HG02973 (cell line): ENCODE results near the gene LEKR1.
"Not testable (repeated sequence)": the region's sequence is repeated elsewhere in the genome, so short reads cannot be mapped to it uniquely, and the experiment has no call there.

ENCODE experiments used
- ATAC-seq: cut with Tn5 transposase; IDR thresholded peaks from one replicate; pipeline ENCODE4 v1.9.1; 2021; ENCODE audit warnings: moderate library complexity; ENCODE audit not compliant: unreplicated experiment

The LEKR1 gene

DNA sequence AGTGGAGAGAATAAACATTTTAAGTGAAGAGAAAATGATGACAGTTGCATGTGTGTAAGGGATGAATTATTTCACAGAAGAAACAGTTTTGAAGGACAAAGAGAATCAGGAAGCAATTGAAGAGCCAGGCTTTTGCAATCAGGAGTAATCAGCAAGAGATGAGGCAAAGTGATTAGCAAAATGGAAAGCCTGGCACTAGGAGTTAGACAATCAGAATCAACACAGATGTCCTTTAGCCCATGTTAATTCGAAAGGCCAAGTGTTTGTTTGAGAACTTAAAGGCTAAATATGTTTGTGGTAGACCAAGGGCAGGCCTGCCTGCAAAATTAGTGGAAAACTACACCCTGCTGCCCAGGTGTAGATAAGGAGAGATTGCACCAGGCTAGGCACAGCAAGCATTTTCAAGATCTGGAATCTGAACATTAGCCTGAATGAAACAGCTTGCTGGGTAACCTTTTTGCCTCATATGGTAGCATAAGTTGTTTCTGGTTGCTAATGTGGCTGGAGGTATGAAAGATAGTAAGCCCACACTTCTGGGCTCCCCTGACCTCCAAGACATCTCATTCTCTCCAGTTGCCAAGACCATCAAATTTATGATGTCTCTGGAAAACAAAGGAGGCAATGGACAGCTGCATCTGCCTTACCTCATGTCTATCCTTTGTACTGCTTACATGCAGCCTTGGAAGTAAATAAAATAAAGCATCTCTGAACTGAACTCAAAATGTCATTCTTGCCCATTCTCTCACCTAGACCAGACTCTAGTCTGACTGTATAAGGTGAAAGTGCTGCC is 22.0 kb upstream of the LEKR1 start:
- ATAC-seq: no peak

DNA sequence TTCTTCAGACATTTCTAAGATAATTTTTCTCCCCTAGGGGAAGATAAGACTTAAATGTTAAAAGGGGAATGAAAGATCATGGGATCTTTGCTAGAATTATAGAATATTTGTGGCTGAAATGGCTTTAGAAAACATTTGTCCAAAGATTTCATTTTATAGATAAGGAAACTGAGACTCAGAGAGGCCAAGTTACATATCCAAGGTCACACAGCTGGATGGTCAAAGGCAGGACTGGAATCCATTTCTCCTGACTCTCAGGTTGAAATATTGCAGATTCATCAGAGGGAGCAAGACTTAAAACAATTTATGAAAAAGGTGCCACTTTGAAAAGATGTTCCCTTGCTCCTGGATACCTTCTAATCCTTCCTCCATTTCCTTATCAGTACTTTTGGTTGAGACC is 19.5 kb upstream of the LEKR1 start:
- ATAC-seq: no peak

DNA sequence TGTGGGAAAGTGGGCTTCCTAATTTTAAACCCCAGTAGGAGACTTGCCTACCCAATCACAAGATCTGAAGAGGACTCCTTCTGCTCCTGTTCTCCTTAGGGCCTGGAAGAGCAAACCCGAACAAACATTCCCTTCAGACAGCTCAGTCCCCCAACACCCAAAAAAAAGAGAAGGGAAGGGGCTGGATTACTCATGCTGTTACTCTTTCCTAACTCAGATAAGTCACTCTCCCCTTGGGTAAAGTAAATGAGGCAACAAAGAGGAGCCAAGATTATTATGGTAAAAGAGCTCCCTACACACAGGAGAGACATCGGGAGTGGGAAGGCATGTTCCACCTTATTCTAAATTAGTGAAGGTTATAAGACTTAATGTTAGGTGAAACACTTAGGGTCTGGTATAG is 18.1 kb upstream of the LEKR1 start:
- ATAC-seq: no peak

DNA sequence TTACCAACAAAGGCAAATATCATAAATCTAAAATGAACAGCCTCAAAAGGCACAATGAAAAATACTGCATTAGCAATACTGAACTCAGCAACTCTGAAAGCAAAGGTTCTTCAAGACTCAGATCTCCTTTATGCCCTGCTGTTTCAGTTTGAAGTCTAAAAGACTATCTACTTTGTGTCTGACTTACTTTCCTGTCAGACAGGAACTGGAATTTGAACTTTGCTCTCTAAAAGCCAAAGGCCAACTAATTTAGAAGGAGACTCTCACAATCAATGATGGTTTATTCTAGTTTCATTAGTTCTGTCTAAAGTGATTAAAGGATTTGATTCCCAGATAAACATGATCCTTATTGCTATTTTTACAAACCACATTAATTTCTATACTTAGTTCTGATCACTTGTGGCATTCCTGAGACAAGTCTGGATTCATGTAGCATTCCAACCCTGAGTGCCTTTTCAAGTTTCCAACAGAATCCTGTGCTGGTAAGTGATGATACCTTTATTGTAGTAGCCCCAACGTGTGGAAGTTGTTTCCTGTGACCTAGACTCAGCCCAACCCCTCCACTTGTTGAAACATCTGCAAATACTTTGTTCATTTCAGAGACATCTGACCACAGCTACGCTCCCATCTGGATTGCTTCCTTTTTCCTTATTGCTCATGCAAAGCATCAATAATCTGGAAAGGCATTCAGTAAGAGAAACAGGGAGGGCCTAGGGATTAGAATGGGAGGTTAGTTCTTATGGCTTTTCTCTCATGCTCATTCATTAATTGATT is 14.9 kb upstream of the LEKR1 start:
- no peak for ATAC-seq

DNA sequence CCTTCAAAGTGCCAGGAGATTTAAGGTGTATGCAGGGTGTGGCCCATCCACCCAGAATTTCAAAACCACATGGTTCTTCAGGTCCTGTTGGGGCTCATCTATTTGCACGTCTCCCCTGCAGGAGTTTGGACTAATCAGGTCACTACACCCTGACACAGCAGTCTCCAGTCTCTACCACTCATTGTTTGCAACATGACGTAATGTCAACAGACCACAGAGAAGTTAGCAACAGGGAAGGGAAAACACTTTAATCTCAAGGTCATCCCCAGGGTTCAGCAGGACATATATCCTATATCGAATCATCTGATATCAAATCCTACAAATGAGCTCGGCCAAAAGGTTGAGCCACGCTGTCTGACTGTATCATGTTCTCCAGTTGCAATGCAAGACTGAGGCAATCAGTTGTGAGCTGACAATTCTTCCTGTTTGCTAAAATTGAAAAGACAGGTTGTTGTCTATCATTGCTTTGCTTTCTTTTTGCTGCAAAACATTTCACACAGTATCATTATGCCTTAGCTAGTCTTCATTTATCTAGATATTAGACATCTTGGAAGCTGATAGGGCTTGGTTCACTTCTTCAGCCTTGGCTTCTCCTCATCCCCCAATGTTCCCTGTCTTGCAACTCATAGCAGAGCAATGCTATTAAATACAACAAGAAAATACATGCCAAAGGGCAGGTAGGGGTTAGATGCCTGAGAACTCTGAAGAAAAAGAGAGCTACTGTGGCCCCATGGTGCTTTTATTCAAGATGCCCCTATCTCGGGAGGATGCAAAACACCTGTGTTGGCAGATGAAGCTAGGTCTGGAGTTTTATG is 13.4 kb upstream of the LEKR1 start:
- ATAC-seq: peak; percentile 35

DNA sequence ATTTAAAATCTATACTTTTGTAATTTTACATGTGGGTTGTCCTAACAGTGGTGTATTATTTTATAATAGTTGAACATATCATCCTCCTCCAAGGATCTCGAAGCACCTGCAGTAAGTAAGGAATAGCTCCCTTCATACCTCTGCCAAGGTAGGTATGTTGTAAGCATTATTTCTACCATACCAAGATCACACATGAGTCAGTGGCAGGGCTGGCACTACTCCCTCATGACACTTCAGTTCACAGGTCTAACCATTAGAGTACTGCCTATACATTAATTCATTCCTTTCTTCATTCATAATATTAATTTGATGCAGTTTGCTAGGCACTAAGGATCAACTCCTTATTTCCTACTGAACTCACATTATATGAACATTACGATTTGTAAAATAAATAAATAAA is 11.9 kb upstream of the LEKR1 start:
- ATAC-seq: no peak

DNA sequence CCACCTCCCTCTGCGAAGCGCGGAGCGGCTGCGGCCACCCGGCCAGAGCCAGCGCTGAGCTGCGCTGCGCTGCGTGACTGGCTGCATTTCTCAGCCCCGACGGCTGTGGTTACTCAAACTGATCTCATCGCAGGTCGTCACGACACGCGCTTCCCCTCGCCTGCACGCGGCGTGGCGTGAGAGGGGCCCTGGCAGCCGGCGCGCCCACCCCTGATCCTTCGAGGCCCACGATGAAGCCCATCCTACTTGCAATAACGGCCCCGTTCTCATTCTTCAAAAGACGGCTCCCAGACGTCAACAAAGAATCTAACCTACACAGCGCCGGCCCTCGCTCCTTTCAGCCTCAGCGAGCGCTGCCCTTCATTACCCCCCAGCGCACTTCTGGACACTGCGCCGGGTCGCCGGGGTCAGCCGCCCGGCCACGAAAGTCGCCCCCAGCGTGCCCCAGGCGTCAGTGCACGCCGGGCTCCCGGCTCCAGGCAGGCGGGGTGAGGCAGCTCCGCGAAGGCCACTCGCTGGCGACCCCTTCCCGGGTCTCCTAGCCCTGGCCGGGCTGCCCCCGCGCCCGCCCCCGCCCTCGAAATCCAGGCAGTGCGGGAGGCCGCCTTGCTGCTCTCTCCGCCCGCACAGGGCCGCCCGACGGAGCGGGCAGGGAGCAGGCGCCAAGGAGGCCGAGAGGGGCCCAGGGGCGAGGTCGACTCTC is 9.9 kb upstream of the LEKR1 start:
- ATAC-seq: peak; percentile 24

DNA sequence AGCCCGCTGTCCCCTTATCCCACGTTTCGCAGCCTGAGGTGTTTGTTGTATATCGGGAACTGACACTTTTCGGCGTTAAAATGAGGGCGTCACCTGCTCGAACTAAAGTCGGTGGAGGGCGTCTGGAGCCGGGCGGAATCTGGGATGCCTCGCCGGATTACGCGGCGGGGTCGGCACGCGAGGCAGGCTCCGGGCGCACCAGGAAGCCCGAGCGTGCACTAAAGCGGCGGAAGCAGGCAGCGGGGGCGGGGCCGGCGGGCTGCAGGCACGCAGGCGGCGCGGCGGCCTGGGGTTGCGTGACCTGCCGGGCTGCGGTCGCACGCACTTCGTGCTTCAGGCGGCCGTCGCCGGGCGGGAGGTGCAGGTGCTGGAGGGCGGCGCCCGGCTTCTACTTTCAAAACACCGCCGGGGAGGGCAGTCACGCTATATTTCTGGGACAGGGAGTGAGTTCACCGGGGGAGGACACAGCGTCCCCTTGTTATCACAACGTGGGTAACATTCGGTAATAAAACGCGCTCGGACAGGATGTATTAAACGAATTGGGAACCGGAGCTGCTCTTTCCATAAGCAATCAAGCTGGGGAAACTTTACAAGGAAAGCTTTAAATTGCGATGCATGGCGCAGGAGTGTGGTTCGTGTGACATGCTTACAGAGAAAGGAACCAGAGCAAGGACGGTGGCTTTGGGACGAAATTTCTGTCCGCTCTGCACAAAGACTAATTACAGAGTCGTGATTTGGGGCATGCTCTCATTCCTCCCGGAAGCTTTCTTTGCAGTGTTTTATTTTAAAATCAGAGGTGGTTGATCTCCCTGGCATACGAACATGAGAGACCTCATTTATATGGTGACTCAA is 9.1 kb upstream of the LEKR1 start:
- peak; percentile 59 for ATAC-seq

DNA sequence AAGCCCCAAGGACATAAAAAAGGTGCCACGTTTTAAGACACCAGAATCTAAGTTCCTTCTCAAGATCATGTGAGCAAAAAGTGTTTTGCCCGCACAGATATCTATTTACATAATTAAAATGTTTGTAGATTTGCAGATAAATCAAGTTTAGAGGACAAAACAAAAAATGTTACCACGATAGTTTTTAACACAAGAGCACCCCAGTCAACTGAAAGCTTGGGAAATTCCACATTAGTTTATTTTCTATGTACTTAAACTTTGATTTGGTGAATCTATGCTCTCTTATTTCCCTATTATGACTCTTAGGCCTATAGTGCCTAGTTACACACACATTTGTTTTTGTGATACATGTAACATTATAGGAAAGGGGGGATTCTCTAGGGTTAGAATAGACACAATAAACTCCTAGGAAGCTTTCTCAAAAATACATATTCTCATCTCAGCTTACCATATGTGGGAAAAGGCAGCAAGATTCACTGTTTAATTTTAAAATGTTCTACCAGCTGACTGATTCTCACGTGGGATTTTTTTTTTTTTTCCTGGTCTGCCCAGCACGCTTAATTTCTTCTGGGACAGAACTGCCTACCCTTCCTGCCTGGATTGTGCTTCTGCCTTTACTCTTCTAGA is 8.4 kb upstream of the LEKR1 start:
- ATAC-seq: no peak

DNA sequence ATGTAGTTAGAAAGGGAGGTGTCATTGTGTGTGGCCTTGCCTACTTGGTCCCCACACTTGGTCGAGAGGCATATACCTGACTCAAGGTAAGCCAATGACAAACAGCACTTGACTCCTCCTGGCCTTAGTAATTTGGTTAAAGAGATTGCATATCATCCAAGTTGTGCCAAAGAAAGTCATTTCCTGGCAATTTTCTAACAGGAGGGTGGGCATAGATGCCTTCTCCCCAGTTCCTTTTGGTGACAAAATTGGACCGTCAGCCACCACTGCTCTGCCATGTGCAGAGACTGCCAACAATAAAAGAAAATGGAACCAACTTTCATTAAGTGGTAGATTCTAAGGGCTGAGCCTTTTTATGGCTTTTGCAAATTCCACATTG is 7.9 kb upstream of the LEKR1 start:
- no peak for ATAC-seq

DNA sequence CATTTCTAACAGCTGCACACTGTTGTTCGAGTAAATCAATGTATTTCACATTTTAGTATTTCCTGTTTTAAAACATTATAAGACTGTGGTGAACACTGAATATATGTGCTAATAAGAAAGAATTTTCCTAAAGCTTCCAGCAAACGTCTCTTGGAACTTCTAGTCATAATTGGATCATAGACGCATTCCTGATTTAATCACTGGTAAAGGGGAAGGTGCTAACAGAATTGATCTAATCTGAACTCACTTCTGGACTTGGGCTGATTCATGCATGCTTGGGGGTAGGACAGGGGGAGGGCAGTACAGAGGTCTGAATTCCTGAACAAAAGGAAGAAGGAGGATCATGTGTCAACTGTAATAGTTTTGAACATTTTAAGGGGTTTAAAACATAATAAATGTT is 7.3 kb upstream of the LEKR1 start:
- no peak for ATAC-seq

DNA sequence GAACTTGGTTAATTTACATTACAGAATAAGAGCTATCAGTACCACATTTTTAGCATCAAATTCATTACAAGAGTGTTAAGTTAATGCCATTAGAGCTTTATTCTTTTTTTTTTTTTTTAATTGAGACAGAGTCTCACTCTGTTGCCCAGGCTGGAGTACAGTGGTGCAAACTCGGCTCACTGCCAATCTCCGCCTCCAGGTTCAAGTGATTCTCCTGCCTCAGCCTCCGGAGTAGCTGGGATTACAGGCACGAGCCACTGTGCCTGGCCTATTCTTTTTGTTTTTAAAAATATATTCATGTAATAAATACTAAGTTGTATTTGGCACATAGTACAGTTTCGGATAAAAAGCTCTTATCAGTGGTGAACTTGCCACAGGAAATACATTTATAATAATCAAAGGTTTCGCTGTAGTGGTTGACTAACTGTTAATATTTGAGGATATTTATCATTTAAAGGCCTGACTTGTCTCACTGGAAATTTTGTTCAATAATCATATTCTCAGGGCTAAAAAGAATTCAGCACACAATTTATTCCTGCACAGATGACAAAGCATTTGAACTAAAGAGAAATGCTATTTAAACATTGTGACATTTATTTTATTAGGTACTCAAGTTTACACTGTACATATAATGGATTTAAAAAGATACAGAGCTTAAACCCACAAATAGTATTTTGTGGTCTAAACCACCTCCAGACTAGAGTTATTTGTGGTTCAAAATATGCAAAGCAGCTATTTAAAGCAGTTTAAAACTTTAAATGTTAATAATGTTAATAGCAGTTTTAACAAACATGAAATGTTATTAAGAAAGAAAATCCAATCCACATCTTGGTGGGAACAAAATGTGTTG is 6.1 kb upstream of the LEKR1 start:
- ATAC-seq: no peak

DNA sequence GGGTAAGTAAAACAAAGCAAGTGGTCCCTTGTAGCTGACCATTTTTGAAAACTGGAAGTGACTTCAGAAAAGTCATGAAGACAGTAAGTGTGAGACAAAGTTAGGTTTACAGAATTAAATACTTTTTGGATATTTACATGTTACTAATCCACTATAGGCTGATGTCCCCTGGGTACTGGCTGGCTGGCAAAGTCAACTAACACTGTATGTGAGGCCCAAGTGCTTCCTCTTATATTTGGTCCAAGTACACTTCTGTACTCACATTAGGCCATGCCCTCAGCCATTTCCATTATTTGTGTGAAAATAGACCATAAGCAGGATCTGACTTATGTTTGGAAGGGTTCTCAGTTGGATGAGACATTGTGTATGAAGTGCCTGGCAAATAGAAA is 5.5 kb upstream of the LEKR1 start:
- ATAC-seq: no peak

DNA sequence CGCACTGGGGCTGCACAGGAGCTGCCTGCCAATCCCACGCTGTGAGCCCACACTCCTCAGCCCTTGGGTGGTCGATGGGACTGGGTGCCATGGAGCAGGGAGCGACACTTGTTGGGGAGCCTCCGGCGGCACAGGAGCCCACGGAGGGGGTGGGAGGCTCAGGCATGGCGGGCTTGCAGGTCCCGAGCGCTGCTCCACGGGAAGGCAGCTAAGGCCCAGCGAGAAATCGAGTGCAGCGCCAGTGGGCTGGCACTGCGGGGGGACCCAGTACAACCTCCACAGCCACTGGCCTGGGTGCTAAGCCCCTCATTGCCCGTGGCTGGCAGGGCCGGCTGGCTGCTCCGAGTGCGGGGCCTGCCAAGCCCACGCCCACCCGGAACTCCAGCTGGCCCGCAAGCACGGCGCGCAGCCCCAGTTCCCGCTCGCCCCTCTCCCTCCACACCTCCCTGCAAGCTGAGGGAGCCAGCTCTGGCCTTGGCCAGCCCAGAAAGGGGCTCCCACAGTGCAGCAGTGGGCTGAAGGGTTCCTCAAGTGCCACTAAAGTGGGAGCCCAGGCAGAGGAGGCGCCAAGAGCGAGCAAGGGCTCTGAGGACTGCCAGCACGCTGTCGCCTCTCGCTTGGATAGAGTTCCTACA is 3.4 kb upstream of the LEKR1 start:
- not testable (repeated sequence) for ATAC-seq

DNA sequence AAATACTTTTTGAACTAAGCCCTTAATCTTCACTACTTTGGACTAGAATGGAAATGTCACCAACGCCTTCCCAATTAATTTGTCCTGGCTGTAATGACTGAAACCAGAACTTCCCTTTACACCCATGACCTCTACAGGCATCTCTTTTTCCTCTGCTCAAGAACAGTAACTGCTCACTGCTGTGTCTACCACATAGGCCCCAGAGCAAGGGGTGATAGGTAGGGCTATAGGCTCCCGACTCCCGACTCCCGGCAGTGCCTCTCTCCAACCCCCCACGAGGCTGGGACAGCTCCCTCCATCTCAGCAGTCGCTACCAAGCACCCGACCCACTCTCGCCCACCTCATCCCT is 384 bp upstream of the LEKR1 start:
- peak; percentile 49 for ATAC-seq

DNA sequence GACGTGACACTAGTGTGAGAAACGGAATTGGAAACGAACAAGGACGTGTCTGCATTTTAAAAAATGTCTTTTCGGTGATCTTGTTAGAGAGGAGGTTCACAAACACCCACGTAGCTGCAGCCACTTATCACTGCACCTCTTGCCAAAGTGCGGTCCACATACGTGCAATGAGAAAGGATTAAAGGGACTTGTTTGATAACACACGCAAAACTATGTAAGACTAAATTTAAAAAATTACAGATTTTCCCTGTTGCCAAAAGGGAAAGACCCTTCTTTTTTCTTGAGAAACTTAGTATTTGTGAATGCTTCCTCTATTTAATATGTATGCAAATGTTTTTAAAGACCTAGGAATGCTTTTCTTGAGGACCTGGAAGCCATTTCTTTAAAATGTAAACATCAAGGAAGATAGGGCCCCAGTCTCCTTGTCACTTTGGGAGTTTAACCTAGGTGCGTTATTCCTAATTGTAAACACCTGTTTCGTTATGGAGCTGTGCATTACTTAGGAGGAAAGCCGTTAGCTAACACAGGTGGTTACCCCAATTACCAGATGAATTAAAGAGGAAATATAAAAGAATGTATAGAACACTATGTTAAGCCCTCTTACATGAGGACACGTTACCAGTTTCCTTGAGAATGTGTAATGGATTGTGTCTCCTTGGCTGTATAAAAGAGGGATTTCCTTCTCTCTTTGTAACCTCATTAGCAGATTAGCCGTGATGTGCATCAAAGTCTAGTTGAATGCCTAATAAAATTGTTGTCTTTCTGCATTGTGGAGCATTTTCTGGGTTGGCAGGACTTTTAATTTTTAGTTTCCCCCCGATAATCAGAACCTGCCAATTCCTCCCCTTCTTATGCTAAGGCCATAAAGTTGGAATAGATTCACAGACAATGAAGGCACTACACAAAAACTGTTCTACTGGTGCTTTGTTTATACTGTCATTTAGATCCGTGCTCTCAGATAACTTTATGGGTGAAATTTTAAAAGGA is 1.0 kb downstream of the LEKR1 start:
- ATAC-seq: no peak

DNA sequence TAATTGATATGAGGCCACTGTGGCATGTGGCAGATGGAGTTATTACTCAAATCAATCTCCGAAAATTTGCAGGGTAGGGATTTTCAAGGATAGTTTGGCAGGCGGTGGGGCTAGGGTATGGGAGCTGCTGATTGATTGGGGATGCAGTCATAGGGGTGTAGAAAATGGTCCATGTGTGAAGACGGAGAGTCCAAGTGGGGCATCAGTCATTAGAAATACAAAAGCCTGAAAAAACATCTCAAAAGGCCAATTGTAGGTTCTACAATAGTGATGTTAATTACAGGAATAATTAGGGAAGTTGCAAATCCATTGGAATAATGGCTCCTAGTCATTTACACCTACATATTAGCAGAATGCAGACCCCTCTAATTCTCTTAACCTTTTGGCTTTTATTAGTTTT is 4.9 kb downstream of the LEKR1 start:
- no peak for ATAC-seq
